DND-41 (cell line): ENCODE results near the gene KRT83.

Source experiments
- ATAC-seq: fragments of 200-7000 bp; cut with Tn5 transposase; 3 replicates; pipeline ENCODE4 v1.9.1; 2021; ENCODE audit warnings: low read depth; ENCODE audit not compliant: insufficient read depth
- DNase-seq: peaks from one replicate; pipeline ENCODE4 v3.0.0-alpha.2; 2020
- H2AFZ ChIP-seq: 2 replicates; pipeline ENCODE4 v1.6.0; 2012; ENCODE audit warnings: low read depth, low read length
- H3K27ac ChIP-seq: 2 replicates; pipeline ENCODE4 v1.5.1; 2012; ENCODE audit warnings: low read length, inconsistent platforms
- H3K27me3 ChIP-seq: fragments of 200-600 bp; sonication (generic); 2 replicates; pipeline ENCODE4 v1.6.0; 2012; ENCODE audit warnings: low read length, mild to moderate bottlenecking, inconsistent platforms; ENCODE audit not compliant: insufficient read depth, poor library complexity
- H3K36me3 ChIP-seq: 2 replicates; pipeline ENCODE4 v1.5.1; 2012; ENCODE audit warnings: low read length, inconsistent platforms; ENCODE audit not compliant: insufficient read depth
- H3K4me1 ChIP-seq: 2 replicates; pipeline ENCODE4 v1.5.1; 2012; ENCODE audit warnings: mild to moderate bottlenecking, low read length; ENCODE audit not compliant: insufficient read depth
- H3K4me2 ChIP-seq: 2 replicates; pipeline ENCODE4 v1.6.0; 2012; ENCODE audit warnings: mild to moderate bottlenecking, moderate library complexity, low read length, inconsistent platforms; ENCODE audit not compliant: insufficient read depth
- H3K4me3 ChIP-seq, 2 experiments: fragments of 200-600 bp in 1 of 2; shearing (Covaris generic) in 1 of 2; 2 replicates each; pipeline ENCODE4 v1.5.1; 2012 to 2016; ENCODE audit warnings: inconsistent platforms in 2 of 2, low read length in 2 of 2, mild to moderate bottlenecking in 2 of 2, low read depth in 1 of 2, moderate library complexity in 1 of 2
- H3K79me2 ChIP-seq: 2 replicates; pipeline ENCODE4 v1.6.0; 2012; ENCODE audit warnings: low read length, inconsistent platforms; ENCODE audit not compliant: insufficient read depth
- H3K9ac ChIP-seq: 2 replicates; pipeline ENCODE4 v1.6.0; 2012; ENCODE audit warnings: low read depth, mild to moderate bottlenecking, inconsistent platforms, low read length, moderate library complexity
- H3K9me3 ChIP-seq: 2 replicates; pipeline ENCODE4 v1.5.1; 2012; ENCODE audit warnings: low read length, moderate library complexity, mild to moderate bottlenecking, inconsistent platforms; ENCODE audit not compliant: insufficient read depth, severe bottlenecking
- H4K20me1 ChIP-seq: 2 replicates; pipeline ENCODE4 v1.6.0; 2012; ENCODE audit warnings: low read length; ENCODE audit not compliant: insufficient read depth
- CTCF ChIP-seq: IDR thresholded peaks from 2 replicates; pipeline ENCODE4 v1.5.1; 2012; ENCODE audit warnings: borderline replicate concordance, low read length, moderate library complexity, mild to moderate bottlenecking; ENCODE audit not compliant: poor library complexity, severe bottlenecking; ENCODE audit errors: extremely low read depth
- EZH2 ChIP-seq: IDR thresholded peaks from 3 replicates; pipeline ENCODE4 v1.6.1; 2012; ENCODE audit warnings: borderline replicate concordance, low read depth, mild to moderate bottlenecking, moderate library complexity, low read length, inconsistent platforms; ENCODE audit not compliant: severe bottlenecking

The KRT83 gene

GRCh38 chr12:52300796-52301691 is 20.2 kb downstream of the KRT83 start:
- H3K27me3 ChIP-seq: peaks cover 8% of the 10 kb centered on the region
- ATAC-seq: no peak
- H3K9ac ChIP-seq: no peak overlapping the region
- H3K36me3 ChIP-seq: no peaks in the 10 kb centered on the region
- no peak overlapping the region for H3K4me2 ChIP-seq
- no peak for DNase-seq
- H3K4me3 ChIP-seq: no peak overlapping the region
- no peaks in the 10 kb centered on the region for H3K4me1 ChIP-seq
- no peaks in the 10 kb centered on the region for H3K79me2 ChIP-seq
- H2AFZ ChIP-seq: no peak overlapping the region
- TF ChIP-seq CTCF (no peak), EZH2 (no peak)
- H3K9me3 ChIP-seq: no peaks in the 10 kb centered on the region
- no peaks in the 10 kb centered on the region; the same call in 1 of the 2 replicates for H4K20me1 ChIP-seq
- no peak overlapping the region for H3K27ac ChIP-seq

- Histone ChIP-seq H3K4me1 (no peaks in the 10 kb centered on the region), H3K4me3 (no peak overlapping the region), H3K27me3 (peaks cover 16% of the 10 kb centered on the region), H2AFZ (no peak overlapping the region), H3K9me3 (no peaks in the 10 kb centered on the region), H3K79me2 (no peaks in the 10 kb centered on the region), H3K36me3 (no peaks in the 10 kb centered on the region), H3K27ac (no peak overlapping the region), H3K9ac (no peak overlapping the region), H3K4me2 (no peak overlapping the region), H4K20me1 (no peaks in the 10 kb centered on the region; the same call in none of the 2 replicates)
- no peak for DNase-seq
- no peak for ATAC-seq
- TF ChIP-seq CTCF (no peak), EZH2 (no peak)
Observed at GRCh38 chr12:52298677-52299190, 22.5 kb downstream of the KRT83 start.

GRCh38 chr12:52296572-52297215 is 24.5 kb downstream of the KRT83 start:
- TF ChIP-seq EZH2: no peak
- TF ChIP-seq CTCF: no peak
- Histone ChIP-seq H3K4me1 (no peaks in the 10 kb centered on the region), H3K4me2 (no peak overlapping the region), H3K36me3 (no peaks in the 10 kb centered on the region), H3K4me3 (no peak overlapping the region), H3K79me2 (no peaks in the 10 kb centered on the region), H4K20me1 (no peaks in the 10 kb centered on the region; the same call in none of the 2 replicates), H3K9ac (no peak overlapping the region), H3K9me3 (no peaks in the 10 kb centered on the region), H3K27me3 (peaks cover 20% of the 10 kb centered on the region), H3K27ac (no peak overlapping the region), H2AFZ (no peak overlapping the region)
- DNase-seq (no peak), ATAC-seq (no peak)
